ENCODE data around the gene EYA2. TPM values are rescaled to one million over a fixed set of nuclear protein-coding genes. Genes with fewer than 3 reads are reported as not detected.

EYA2 gene
- total RNA-seq, 4 donors from 2014 or later = 0.60 to 4.0 (median 0.99) TPM

GRCh38 chr20:47217482-47218446 lies 323.1 kb downstream of the EYA2 start:
- TF ChIP-seq POLR2A (IDR thresholded peaks at IDR 0.05) = no peak
- TF ChIP-seq, protein P1, sequence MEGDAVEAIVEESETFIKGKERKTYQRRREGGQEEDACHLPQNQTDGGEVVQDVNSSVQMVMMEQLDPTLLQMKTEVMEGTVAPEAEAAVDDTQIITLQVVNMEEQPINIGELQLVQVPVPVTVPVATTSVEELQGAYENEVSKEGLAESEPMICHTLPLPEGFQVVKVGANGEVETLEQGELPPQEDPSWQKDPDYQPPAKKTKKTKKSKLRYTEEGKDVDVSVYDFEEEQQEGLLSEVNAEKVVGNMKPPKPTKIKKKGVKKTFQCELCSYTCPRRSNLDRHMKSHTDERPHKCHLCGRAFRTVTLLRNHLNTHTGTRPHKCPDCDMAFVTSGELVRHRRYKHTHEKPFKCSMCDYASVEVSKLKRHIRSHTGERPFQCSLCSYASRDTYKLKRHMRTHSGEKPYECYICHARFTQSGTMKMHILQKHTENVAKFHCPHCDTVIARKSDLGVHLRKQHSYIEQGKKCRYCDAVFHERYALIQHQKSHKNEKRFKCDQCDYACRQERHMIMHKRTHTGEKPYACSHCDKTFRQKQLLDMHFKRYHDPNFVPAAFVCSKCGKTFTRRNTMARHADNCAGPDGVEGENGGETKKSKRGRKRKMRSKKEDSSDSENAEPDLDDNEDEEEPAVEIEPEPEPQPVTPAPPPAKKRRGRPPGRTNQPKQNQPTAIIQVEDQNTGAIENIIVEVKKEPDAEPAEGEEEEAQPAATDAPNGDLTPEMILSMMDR (IDR thresholded peaks at IDR 0.05 in 4 of 5, conservative IDR thresholded peaks at IDR 0.05 in 1 of 5) = no peak
- no peak overlapping the region for H3K4me3 ChIP-seq
- in situ Hi-C loops (cut with MboI; ENCODE audit: low sequenced_read_pairs in 4 of 4) (no loop called here), intact Hi-C loops (cut with DNase I; ENCODE audit: low total_unique reads) (no loop called here)
- ATAC-seq (no peak), DNase-seq (no peak)
- no peak overlapping the region for H3K27ac ChIP-seq
- no peaks in the 10 kb centered on the region for H3K9me3 ChIP-seq
- peaks cover 0 to 66% of the 10 kb centered on the region in 2 donors for H3K36me3 ChIP-seq
- no peaks in the 10 kb centered on the region for H3K4me1 ChIP-seq
- H3K27me3 ChIP-seq = no peaks in the 10 kb centered on the region

DNA sequence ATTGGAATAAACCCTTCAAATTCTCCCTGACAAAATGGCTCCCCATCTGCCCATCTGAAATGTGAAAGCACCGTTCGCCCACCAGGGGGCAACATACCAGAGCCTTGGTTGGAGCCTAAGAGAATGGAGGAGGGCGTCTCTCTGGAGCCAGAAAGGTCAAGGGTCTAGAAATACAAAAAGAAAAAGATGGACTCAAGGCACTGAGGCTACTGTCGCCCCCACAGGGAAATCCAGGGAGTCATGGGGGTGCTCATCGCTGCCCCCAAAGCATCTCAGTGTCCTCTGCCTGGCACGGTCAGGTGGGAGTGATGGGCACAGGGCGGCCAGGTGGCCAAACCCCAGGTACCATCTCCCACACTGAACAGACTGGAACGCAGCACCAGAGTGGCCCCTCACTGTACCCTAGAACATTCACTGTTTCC lies 325.5 kb downstream of the EYA2 start:
- no peak for DNase-seq
- Histone ChIP-seq H3K4me1 (no peaks in the 10 kb centered on the region), H3K27ac (no peak overlapping the region), H3K9me3 (no peaks in the 10 kb centered on the region), H3K36me3 (peaks cover 0 to 67% of the 10 kb centered on the region in 2 donors), H3K27me3 (no peaks in the 10 kb centered on the region), H3K4me3 (no peak overlapping the region)
- no peak for ATAC-seq
- TF ChIP-seq POLR2A (IDR thresholded peaks at IDR 0.05) = no peak
- TF ChIP-seq, protein P1 (IDR thresholded peaks at IDR 0.05 in 4 of 5, conservative IDR thresholded peaks at IDR 0.05 in 1 of 5) = peak in 2 of 5 experiments; percentile 16 to 52
- in situ Hi-C loops (cut with MboI; ENCODE audit: low sequenced_read_pairs in 4 of 4) = no loop called here
- intact Hi-C loops (cut with DNase I; ENCODE audit: low total_unique reads) = no loop called here

DNA sequence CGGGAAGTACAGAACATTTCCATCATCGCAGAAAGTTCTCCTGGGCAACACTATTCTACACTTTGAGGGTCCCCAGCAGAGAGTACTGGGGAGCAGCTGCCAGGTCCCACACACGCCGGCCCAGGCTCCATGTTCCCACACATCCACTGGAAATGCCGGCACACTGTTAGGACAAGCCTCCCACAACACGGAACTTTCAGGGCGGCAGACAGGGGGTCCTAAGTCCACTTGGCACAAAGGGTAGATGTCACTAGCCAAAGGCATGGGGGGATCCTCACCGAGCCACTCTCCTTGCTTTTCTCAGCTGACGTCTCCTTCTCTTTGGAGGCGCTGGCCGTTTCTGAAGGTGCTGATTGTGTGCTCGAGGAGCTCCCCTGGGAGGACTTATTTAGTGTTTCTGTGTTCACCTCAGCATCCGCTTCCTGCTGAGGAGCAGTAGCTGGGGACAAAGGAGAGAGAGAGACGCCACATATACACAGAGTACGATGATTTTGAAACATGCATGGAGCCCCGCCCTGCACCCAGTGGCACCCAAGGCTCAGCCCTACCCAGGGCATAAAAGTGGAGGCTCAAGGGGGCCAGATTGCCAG lies 326.5 kb downstream of the EYA2 start:
- no peak overlapping the region for H3K4me3 ChIP-seq
- in situ Hi-C loops (cut with MboI; ENCODE audit: low sequenced_read_pairs in 4 of 4) (no loop called here), intact Hi-C loops (cut with DNase I; ENCODE audit: low total_unique reads) (no loop called here)
- no peak overlapping the region for H3K27ac ChIP-seq
- peaks cover 0 to 65% of the 10 kb centered on the region in 2 donors for H3K36me3 ChIP-seq
- TF ChIP-seq, protein P1 (IDR thresholded peaks at IDR 0.05 in 4 of 5, conservative IDR thresholded peaks at IDR 0.05 in 1 of 5) = no peak
- no peak for TF ChIP-seq POLR2A (IDR thresholded peaks at IDR 0.05)
- H3K27me3 ChIP-seq = no peaks in the 10 kb centered on the region
- no peaks in the 10 kb centered on the region for H3K4me1 ChIP-seq
- DNase-seq (no peak), ATAC-seq (no peak)
- no peaks in the 10 kb centered on the region for H3K9me3 ChIP-seq

DNA sequence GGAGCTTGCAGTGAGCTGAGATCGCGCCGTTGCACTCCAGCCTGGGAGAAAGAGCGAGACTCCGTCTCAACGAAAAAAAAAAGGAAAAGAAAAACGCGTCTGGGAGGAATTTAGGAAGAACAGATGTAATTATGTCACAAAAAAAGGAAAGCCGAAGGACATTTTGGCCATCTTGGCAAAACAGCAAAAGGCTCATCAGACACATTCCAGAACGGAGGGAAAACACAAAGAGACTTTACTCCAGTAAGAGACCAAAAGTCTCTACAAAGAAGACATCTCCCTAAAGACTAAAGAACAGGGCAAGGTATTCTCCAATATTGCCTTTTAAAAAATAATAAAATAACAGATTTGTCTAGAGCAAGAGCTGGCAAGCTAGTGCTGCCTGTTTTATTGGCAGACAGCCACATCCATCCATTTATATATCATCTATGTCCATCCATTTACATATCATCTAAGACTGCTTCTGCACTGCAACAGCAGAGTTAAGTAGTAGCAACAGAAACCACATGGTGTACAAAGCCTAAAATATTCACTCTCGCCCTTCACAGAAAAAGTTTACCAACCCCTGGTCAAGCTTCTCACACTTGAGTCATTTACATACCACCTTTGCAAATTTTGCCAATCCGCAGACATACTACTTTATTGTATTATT lies 328.0 kb downstream of the EYA2 start:
- TF ChIP-seq, protein P1 (IDR thresholded peaks at IDR 0.05 in 4 of 5, conservative IDR thresholded peaks at IDR 0.05 in 1 of 5) = no peak
- TF ChIP-seq POLR2A (IDR thresholded peaks at IDR 0.05) = no peak
- DNase-seq (no peak), ATAC-seq (no peak)
- no peak overlapping the region for H3K4me3 ChIP-seq
- H3K4me1 ChIP-seq = no peaks in the 10 kb centered on the region
- intact Hi-C loops (cut with DNase I; ENCODE audit: low total_unique reads) (no loop called here), in situ Hi-C loops (cut with MboI; ENCODE audit: low sequenced_read_pairs in 4 of 4) (no loop called here)
- H3K27me3 ChIP-seq = no peaks in the 10 kb centered on the region
- H3K9me3 ChIP-seq = no peaks in the 10 kb centered on the region
- H3K36me3 ChIP-seq = peaks cover 0 to 79% of the 10 kb centered on the region in 2 donors
- H3K27ac ChIP-seq = no peak overlapping the region
